Epithelial cell of esophagus (primary cell): Measurements from ENCODE around the gene P2RY11.

Experiments
- DNase-seq: peaks from one replicate; pipeline ENCODE4 v3.0.0; 2010; ENCODE audit warnings: low read depth
- H3K4me3 ChIP-seq: 2 replicates; pipeline ENCODE4 v1.5.1; 2011; ENCODE audit warnings: mild to moderate bottlenecking, low read length, control low read depth
- TF ChIP-seq, protein P1 (sequence below): IDR thresholded peaks from 2 replicates; pipeline ENCODE4 v1.5.1; 2011; ENCODE audit warnings: low read depth, mild to moderate bottlenecking, low read length, control low read depth, inconsistent platforms; ENCODE audit not compliant: insufficient read depth; ENCODE audit errors: missing control alignments

Gene P2RY11

DNA sequence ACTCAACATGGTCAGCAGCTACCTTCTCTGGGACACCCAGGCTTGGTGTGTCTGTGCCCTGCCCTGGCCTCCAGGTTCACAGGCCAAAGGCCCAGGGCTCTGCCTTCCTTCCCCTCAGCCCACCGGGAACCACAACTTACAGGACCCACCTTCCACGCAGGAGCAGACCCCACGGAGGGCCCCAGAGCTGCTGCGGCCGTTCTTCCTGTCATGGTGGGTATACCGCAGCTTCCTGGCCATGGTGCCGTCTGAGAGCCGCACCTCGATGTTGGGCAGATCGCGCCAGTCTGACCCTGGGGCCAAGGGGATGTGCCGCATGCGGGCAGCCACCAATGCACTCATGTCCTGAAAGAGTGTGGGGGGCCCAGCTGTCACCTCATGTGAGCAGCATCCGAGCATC is 25.4 kb downstream of the P2RY11 start:
- TF ChIP-seq, protein P1, sequence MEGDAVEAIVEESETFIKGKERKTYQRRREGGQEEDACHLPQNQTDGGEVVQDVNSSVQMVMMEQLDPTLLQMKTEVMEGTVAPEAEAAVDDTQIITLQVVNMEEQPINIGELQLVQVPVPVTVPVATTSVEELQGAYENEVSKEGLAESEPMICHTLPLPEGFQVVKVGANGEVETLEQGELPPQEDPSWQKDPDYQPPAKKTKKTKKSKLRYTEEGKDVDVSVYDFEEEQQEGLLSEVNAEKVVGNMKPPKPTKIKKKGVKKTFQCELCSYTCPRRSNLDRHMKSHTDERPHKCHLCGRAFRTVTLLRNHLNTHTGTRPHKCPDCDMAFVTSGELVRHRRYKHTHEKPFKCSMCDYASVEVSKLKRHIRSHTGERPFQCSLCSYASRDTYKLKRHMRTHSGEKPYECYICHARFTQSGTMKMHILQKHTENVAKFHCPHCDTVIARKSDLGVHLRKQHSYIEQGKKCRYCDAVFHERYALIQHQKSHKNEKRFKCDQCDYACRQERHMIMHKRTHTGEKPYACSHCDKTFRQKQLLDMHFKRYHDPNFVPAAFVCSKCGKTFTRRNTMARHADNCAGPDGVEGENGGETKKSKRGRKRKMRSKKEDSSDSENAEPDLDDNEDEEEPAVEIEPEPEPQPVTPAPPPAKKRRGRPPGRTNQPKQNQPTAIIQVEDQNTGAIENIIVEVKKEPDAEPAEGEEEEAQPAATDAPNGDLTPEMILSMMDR: no peak
- DNase-seq: no peak
- H3K4me3 ChIP-seq: no peak overlapping the region

DNA sequence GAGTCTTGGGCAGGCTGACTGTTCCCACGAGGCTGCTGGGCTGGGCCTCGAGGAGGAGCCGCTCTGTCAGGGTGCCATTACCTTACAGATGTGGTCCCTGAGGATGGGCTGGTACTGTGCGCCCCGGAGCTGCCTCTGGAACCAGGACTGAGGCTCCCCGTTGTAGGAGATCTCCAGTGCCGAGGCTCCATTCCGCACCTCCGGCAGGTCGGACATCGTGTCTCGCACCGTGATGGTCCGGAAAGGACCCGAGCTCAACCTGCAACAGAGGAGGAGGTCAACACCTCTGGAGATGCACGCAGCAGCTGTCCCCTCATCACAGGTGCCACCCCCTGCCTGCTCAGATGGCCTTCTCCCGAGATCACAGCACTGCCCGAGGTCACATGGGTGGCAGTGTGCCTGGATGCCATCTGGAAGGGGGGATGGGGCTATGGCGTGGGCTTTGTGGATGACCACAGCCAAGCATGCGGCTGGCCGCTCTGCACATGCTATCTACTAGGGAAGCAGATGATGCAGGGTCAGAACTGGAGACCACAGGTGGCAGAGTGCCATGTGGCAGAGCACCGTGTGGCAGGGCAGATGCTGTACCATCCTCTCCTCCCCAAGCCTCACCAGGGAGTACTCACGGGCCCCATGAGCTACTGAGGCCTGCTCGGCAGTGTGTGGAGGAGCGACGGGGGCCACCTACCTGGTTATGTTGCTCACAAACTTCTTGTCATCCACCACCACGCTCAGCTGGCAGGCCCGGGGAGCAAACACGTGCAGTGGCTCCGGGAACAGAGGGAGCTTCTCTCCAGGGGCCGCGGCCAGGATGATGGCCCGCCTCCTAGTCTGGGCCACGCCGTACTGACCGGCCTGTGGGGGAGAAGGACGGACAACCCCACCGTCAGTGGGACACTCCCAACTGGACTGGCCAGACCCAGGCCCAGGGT is 26.5 kb downstream of the P2RY11 start:
- DNase-seq: no peak
- H3K4me3 ChIP-seq: no peak overlapping the region
- TF ChIP-seq, protein P1: no peak

DNA sequence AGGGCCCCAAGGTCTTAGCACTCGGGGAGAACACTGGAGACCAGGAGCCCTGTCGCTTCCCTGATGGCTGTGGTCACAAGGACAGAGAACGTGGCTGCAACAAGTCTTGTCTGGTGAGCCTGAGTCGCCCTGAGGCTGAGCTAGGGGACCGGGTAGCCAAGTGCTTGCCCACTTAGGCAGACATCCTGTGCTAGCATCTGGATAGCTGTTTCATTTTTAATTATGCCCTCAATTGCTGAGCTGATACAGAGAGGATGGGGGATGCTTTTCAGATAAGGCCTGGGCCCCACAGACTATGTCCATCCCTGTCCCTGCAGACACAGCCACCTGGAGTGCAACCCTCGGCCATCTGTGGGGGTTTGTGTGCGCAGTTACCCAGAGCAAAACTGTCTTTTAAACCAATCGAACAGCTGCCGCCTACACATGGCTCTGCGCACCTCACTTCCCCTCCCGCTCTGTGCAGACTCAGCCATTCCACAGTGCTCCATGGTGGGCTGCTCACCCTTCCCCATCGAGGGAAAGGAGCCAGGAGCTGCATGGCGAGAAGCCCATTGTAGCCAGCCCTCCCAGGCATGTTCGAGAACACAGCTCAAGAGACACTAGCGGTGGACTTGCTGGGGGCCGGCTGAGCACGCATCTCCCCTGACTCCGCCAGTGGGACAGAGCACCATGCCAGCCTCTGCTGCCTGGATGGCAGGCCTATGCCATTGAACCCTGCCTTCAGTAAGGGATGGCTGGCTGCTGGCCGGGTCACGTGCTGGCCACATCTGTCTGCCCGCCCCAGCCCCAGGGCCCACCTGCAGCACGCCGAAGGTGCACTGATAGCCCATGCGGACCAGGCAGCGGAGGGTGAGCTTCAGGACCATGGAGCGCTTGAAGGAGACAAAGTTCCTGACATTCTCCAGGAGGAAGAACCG is 27.6 kb downstream of the P2RY11 start:
- DNase-seq: no peak
- TF ChIP-seq, protein P1: no peak
- no peak overlapping the region for H3K4me3 ChIP-seq

DNA sequence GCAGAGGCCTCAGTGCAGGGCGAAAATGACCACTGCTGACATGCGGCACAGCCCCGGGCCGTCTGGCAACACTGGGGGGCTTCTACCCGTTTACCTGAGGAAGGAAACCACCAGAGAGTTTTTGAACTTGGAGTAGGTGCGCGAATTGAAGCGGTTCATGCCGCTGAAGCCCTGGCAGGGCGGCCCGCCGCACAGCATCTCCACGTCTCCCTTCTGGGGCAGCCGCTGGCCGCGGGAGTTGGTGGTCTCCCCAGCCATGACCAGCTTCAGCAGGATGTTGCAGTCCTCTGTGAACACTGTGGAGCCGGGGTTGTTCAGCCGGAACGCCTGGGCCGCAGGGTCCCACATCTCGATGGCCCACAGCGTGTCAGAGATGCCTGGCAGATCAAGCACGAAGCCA is 28.5 kb downstream of the P2RY11 start:
- DNase-seq: no peak
- TF ChIP-seq, protein P1: no peak
- H3K4me3 ChIP-seq: no peak overlapping the region

DNA sequence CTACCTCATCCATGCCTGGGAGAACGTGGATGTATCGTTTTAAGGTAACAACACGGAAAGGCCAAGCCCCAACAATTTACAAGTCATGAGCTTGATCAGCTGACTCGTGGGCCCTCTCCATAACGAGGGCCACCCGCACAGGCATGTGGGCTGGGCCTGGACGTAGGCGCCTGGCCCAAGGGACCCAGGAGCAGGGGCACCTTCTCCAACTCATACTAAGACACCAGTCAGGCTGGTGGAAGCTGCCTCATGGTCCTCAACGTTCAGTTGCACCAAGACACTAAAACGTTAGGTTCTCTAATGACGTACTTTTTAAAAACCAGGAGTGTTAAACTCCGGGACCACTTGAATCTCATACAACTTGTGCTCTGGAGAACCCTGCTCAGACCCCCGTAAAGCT is 30.0 kb downstream of the P2RY11 start:
- H3K4me3 ChIP-seq: no peak overlapping the region
- no peak for DNase-seq
- TF ChIP-seq, protein P1: no peak

DNA sequence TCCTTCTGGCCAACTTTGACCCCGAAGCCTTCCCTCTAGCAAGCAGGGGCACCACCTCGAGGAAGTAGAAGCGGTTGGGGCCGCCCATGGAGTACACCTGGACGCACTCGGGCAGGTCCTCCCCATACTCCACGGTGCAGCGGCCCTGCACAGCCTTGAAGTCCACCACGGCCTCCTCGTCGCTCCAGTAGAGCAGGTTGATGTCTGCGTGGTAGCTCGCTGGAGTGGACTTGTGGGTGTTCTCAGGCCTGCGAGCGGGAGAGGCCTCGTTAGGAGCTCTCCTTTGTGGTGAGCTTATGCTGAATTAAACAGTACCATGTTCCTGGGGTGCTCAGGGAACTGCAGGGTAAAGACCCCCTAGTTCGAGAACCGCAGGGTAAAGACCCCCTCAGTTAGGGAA is 30.5 kb downstream of the P2RY11 start:
- TF ChIP-seq, protein P1: no peak
- H3K4me3 ChIP-seq: no peak overlapping the region
- no peak for DNase-seq
